Esophagus mucosa (tissue), 1 donor: ENCODE data around the gene SPOCK3. TPM values are rescaled to one million over a fixed set of nuclear protein-coding genes. Genes with fewer than 3 reads are reported as not detected.

ENCODE experiments used
- ATAC-seq: fragments of 200-7000 bp; cut with Tn5 transposase; one replicate; pipeline ENCODE4 v1.9.1; 2020
- total RNA-seq: library from RNA; stranded (reverse); gene quantifications from one replicate; pipeline ENCODE4 v1.2.4, GENCODE V29; 2023
- donor health status: DM: yes; HTN: yes; CAD: no.

Gene SPOCK3
- total RNA-seq, 1 donor from 2014 or later: not detected

- ATAC-seq: no peak
Observed at GRCh38 chr4:167171928-167172327, 62.4 kb downstream of the SPOCK3 start.

GRCh38 chr4:167168611-167169010, 65.7 kb downstream of the SPOCK3 start:
- no peak for ATAC-seq

- no peak for ATAC-seq
Observed at GRCh38 chr4:167150587-167150986, 83.7 kb downstream of the SPOCK3 start.

GRCh38 chr4:167144605-167145004, 89.7 kb downstream of the SPOCK3 start:
- ATAC-seq: no peak

- ATAC-seq: no peak
Observed at GRCh38 chr4:167143018-167143417, 91.3 kb downstream of the SPOCK3 start.

GRCh38 chr4:167136270-167136669, 98.0 kb downstream of the SPOCK3 start:
- ATAC-seq: no peak

- no peak for ATAC-seq
Observed at GRCh38 chr4:167129146-167129545, 105.1 kb downstream of the SPOCK3 start.

- ATAC-seq: no peak
Observed at GRCh38 chr4:167119392-167119791, 114.9 kb downstream of the SPOCK3 start.

- peak; percentile 84 for ATAC-seq
Observed at GRCh38 chr4:167117273-167117672, 117.0 kb downstream of the SPOCK3 start.

- no peak for ATAC-seq
Observed at GRCh38 chr4:167114416-167114971, 119.8 kb downstream of the SPOCK3 start.

GRCh38 chr4:167111622-167112021, 122.7 kb downstream of the SPOCK3 start:
- ATAC-seq: no peak

- no peak for ATAC-seq
Observed at GRCh38 chr4:167111092-167111491, 123.2 kb downstream of the SPOCK3 start.

- ATAC-seq: no peak
Observed at GRCh38 chr4:167109859-167110258, 124.4 kb downstream of the SPOCK3 start.

- ATAC-seq: no peak
Observed at GRCh38 chr4:167105857-167106256, 128.4 kb downstream of the SPOCK3 start.

GRCh38 chr4:167102475-167102874, 131.8 kb downstream of the SPOCK3 start:
- no peak for ATAC-seq

GRCh38 chr4:167101035-167101434, 133.3 kb downstream of the SPOCK3 start:
- no peak for ATAC-seq

- ATAC-seq: peak; percentile 85
Observed at GRCh38 chr4:167100120-167100519, 134.2 kb downstream of the SPOCK3 start.

GRCh38 chr4:167088115-167088514, 146.2 kb downstream of the SPOCK3 start:
- no peak for ATAC-seq

GRCh38 chr4:167084321-167084720, 150.0 kb downstream of the SPOCK3 start:
- ATAC-seq: no peak

- ATAC-seq: no peak
Observed at GRCh38 chr4:167079762-167080161, 154.5 kb downstream of the SPOCK3 start.

GRCh38 chr4:167052631-167053091, 181.6 kb downstream of the SPOCK3 start:
- no peak for ATAC-seq

- no peak for ATAC-seq
Observed at GRCh38 chr4:167049257-167049656, 185.0 kb downstream of the SPOCK3 start.

- no peak for ATAC-seq
Observed at GRCh38 chr4:167041524-167041923, 192.8 kb downstream of the SPOCK3 start.

- no peak for ATAC-seq
Observed at GRCh38 chr4:167035390-167035789, 198.9 kb downstream of the SPOCK3 start.

GRCh38 chr4:167034983-167035382, 199.3 kb downstream of the SPOCK3 start:
- no peak for ATAC-seq
